ENCODE results near the gene CRIP3.

DNA sequence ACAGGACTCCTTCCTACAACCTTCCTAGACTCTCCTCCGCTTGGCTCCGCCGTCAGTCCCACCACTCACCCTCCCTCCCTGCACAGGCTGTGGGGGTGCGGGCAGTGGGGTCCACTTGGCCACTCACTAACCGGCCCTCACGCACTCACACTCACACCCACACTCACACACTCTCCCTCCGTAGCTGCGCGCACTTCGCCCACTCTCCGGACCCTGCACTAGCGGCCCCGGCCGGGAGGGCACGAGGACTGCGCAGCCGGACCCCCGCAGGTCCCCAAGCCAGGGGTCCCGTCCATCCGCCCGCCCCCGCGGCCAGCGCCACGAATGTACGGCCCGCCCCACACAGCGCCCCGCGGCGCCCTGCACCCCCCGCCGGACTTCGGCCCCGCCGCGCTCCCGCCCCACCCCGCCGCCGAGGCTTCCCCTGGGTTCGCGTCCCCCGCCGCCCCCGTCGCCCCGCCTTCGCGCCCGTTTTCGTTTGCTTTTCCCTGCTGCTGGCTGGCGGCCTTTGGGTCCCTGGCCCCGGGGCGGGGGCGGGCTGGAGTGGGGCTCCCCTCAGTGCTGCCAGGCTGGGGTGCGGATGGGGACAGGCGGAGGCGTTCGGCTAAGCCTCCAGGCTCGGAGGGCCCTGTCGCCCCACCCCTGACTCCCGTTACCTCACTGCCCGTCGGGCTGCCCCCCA, 33.6 kb downstream of the CRIP3 start:
- peak; percentile 79 for TF ChIP-seq EZH2 (IDR thresholded peaks at IDR 0.05; ENCODE audit: insufficient read depth, low read length)
- TF ChIP-seq, protein P1, sequence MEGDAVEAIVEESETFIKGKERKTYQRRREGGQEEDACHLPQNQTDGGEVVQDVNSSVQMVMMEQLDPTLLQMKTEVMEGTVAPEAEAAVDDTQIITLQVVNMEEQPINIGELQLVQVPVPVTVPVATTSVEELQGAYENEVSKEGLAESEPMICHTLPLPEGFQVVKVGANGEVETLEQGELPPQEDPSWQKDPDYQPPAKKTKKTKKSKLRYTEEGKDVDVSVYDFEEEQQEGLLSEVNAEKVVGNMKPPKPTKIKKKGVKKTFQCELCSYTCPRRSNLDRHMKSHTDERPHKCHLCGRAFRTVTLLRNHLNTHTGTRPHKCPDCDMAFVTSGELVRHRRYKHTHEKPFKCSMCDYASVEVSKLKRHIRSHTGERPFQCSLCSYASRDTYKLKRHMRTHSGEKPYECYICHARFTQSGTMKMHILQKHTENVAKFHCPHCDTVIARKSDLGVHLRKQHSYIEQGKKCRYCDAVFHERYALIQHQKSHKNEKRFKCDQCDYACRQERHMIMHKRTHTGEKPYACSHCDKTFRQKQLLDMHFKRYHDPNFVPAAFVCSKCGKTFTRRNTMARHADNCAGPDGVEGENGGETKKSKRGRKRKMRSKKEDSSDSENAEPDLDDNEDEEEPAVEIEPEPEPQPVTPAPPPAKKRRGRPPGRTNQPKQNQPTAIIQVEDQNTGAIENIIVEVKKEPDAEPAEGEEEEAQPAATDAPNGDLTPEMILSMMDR (IDR thresholded peaks at IDR 0.05; ENCODE audit: insufficient read depth, low read depth, low read length): no peak

Data from astrocyte (in vitro differentiated cells and primary cell).